Raji (cell line): Measurements from ENCODE around the gene ANXA2R.

Experiments used
- POLR2A ChIP-seq: IDR thresholded peaks from 2 replicates; pipeline ENCODE4 v1.6.1; 2011; ENCODE audit warnings: low read depth, low read length, control low read depth; ENCODE audit not compliant: insufficient read depth

The ANXA2R gene

DNA sequence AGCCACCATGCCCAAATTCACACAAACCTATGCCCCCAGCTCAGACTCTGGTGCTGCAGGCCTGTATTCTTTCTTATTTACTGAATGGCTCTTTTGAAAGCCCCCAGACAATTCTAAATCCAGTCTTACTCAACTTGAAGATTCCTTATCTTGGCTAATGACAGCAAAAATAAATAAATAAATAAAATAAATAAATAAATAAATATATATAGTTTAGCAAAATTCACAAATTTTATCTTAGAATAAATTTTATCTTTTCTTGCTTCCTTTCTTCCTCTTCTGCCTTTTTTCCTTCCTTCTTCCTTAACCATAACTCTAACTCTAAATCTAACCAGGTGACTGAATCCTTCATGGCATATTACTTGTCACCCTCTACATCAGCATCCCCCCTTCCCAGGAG is 25.6 kb downstream of the ANXA2R start:
- TF ChIP-seq POLR2A = no peak

DNA sequence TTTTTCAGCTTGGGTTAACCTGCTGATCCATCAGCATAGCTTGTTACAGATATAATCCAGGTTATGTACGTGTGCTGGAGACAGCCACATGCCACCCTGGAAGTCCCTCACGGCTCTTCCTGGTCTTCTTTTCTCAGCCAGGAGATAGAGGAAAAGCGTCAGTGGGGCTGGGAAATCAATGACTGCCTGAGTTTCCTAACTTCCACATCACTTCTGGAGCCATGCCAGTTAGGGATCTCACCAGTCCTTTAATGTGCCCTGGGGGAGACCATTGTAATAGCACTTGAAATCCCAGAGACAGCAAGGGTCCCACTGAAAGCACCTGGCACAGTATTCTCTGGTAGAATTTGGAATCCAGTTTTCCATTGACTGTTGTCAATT is 29.2 kb downstream of the ANXA2R start:
- no peak for TF ChIP-seq POLR2A

GRCh38 chr5:43008363-43009153 is 31.6 kb downstream of the ANXA2R start:
- TF ChIP-seq POLR2A = peak; percentile 67

- peak; percentile 30; the same call in 1 of the 2 replicates for TF ChIP-seq POLR2A
These were observed 32.2 kb downstream of the ANXA2R start for GRCh38 chr5:43007911-43008362.

DNA sequence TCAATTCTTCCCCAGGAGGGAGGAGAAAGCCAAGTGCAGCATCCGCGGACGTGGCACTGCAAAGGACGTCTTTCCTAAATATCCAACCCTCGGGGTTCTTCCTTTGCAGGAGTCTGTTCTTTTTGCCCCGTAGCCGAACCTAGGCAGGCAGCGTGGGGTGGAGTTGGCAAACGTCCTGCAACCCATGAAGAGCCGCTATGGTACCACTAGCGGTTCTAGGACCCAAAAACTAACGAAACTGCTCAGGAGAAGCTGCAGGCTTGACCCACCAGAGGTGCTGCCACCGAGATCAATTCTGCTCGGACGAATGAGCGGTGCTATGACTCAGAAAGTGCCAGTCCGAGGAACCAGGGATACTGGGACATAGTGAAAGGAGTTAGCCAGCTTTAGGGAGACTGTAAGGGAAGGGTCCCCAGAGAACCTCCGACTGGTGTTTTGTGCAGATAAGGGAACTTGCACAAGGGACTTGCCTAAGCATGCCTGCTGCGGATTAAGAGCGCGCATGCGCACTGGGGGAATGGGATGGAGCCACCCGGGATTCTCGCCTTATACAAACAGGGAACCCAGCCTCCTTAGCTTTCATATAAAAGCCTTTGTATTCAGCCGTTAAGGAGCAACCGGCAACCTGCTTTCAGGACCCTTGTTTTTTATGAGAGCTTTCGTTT is 32.7 kb downstream of the ANXA2R start:
- peak; percentile 28; the same call in 1 of the 2 replicates for TF ChIP-seq POLR2A

- TF ChIP-seq POLR2A = no peak
These were observed 33.5 kb downstream of the ANXA2R start for GRCh38 chr5:43006424-43007202.

DNA sequence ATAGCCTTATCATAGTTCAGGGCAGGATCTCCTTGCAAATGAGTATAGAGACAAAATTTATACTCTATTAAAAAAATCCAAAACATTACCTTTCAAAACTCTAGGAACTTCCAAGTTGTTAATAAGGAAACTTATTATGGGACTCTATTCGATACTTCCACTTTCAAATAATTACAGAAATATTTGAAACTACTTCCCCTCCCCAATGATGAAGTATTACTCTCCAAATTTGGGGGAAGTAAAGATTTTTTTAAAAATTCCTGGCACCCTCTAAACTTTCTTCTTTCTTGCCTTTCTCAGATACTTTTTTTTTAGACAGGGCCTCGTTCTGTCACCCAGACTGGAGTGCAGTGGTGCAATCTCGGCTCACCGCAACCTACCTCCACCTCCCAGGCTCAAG is 35.1 kb downstream of the ANXA2R start:
- TF ChIP-seq POLR2A = no peak

DNA sequence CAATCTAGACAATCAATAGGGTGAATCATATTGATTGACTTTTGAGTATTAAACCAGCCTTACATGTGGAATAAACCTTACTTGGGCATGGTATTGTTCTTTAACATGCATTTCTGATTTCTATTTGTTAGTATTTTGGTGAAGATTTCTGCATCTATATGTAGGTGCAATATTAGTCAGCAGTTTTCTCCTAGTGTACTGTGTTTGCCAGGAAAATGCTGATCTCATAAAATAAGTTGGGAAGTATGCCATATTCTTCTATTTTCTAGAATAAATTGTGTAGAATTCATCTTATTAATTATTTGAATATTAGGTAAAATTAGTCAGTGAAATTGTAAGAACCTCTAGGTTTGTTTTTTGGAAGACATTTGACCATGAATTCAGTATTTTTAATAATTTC is 38.4 kb downstream of the ANXA2R start:
- TF ChIP-seq POLR2A = no peak

DNA sequence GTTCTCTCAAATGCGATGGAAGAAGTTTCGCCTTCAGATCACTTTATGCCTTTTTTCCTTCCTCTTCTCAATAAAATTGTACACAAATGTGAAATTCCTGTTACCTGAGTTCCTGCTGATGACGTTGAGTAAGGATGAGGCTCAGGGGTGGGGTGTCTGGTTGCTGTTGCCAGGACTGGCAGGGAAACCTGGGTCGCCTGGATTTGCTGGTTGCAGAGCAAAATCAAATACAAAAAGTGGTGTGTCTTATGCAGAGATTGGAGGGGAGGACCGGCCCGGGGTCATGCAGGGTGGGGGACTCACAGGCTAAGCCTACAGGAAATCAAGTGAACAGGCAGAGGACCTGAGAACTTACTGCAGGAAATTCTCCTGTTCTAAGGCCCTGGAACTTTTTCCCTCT is 39.2 kb downstream of the ANXA2R start:
- no peak for TF ChIP-seq POLR2A

GRCh38 chr5:43000111-43000840 is 39.8 kb downstream of the ANXA2R start:
- TF ChIP-seq POLR2A = no peak

DNA sequence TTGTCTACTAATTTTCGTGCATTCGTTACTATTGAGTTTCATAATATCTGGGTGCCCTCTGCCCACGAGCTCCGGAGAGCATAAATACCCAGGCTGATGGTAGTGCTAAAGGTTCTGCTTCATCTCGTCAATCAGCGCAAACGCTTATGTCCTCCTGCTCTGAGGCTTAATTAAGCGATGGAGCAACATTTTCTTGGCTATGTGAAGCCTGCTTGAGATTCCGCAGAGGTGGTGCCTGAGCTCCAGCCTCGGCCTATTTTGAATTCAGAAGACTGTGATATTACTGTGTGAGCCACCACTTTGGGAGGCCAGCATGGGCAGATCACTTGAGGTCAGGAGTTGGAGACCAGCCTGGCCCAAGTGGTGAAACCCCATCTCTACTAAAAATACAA is 44.8 kb downstream of the ANXA2R start:
- TF ChIP-seq POLR2A = no peak

DNA sequence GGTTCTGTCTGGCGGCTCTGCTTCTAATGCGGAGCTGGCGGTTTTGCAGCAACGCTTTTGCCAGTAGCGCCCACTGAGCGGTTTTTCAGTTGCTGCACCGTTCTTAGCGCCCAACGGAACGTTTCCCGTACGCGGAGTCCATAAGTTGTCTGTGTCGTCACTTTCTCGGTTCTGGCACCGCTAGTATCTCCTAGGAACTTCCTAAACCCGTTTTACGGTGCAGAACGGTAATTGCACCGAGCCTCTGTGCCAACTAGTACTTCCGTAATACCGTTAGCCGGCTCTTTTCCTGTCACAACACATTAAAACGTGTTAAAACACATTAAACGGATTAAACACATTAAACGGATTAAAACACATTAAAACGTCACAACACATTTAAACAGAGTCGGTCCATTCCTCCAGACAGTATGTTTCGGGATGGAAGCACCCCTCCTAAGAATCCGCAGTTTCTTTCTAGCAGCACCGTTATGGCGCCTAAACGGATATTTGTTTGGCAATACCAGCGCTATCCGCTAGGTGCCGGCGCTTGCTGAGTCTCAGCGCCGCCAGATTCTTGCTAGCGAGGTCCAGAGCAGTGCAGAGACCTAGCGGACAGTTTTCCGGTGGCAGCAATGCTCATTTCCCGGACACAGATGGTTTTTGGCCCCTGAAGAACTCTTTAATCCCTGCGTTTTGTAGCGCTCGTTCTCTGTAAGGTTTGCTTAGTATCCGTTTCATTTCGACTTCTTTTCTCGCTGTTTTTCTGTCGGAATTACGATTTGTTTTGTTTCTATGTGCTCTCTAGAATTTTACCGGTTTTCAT is 45.4 kb downstream of the ANXA2R start:
- TF ChIP-seq POLR2A = no peak; the same call in 1 of the 2 replicates

DNA sequence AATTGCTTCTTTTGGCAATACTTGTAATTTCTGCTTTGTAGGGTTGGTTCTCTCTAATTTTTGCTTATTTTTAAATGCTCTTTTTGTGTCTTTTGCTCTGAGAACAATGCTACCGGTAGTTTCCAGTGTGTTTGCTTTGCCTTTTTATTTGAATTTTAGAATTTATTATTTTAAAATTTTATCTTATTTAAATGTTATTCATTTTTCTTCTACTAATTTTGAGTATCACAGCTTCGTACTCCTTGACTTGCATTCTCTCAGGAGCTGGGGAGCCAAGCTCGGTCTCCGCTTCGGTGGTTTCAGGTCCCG is 45.9 kb downstream of the ANXA2R start:
- no peak for TF ChIP-seq POLR2A

DNA sequence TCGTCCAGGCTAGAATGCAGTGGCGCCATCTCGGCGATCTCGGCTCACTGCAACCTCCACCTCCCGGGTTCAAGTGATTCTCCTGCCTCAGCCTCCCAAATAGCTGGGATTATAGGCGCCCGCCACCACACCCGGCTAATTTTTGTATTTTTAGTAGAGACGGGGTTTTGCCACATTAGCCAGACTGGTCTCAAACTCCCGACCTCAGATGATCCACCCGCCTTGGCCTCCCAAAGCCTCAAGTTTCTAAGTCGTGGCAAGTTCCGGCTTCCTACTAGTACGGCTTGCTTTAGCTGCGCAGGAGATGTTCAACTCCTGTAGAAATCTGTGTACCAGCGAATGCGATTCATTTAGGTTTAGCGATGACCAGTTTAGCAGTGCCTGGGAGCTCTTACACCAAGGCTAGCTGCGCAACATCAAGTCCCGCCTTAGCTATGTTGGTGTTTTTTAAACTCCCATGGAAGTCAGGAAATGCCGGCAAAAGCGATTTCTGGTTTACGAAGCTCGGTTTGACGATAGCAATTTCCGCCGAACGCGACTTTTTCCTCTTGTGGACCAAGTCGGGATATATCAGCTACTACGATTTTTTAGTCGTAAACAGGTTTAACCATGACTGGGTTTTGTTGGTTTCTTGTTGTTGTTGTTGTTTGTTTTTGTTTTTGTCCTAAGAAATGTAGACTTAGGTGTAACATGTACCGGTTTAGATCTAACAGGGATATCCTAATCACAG is 46.4 kb downstream of the ANXA2R start:
- no peak for TF ChIP-seq POLR2A
